Large intestine (tissue), 3 donors: Measurements from ENCODE around the gene ABO. TPM values are rescaled to one million over a fixed set of nuclear protein-coding genes. Genes with fewer than 3 reads are reported as not detected.
A peak's percentile ranks its signal among the peaks of the same experiment; 100 is the strongest.
"Not testable (repeated sequence)": the region's sequence is repeated elsewhere in the genome, so short reads cannot be mapped to it uniquely, and the experiment has no call there.

ENCODE experiments used
- DNase-seq, 2 donors: peaks; one replicate each; pipeline versions ENCODE4 v3.0.0 to v3.0.0-alpha.2; 2013
- H3K27ac ChIP-seq: one replicate; pipeline ENCODE4 v1.5.1; 2013; ENCODE audit warnings: low read length
- H3K27me3 ChIP-seq: 2 replicates; pipeline ENCODE4 v1.6.1; 2013; ENCODE audit warnings: low read length; ENCODE audit not compliant: control insufficient read depth, insufficient read depth
- H3K36me3 ChIP-seq: 2 replicates; pipeline ENCODE4 v1.6.1; 2013; ENCODE audit warnings: low read length; ENCODE audit not compliant: control insufficient read depth, insufficient read depth
- H3K4me1 ChIP-seq: one replicate; pipeline ENCODE4 v1.6.1; 2013; ENCODE audit warnings: low read length; ENCODE audit not compliant: control insufficient read depth, insufficient read depth
- H3K4me3 ChIP-seq: one replicate; pipeline ENCODE4 v1.5.1; 2013; ENCODE audit warnings: low read length
- H3K9me3 ChIP-seq: one replicate; pipeline ENCODE4 v1.6.1; 2013; ENCODE audit warnings: mild to moderate bottlenecking, low read depth, low read length, moderate library complexity; ENCODE audit not compliant: control insufficient read depth
- WGBS: methylation state at CpG from one replicate; pipeline ENCODE4 v1.1.5; 2013; ENCODE audit warnings: low lambda C conversion rate; ENCODE audit not compliant: insufficient coverage; 5-methylcytosine and 5-hydroxymethylcytosine counted together
- polyA plus RNA-seq: library from polyadenylated mRNA; unstranded; fragments of 120-200 nt; gene quantifications from one replicate; pipeline ENCODE4 v1.2.1, GENCODE V29; 2013

The ABO gene
- polyA plus RNA-seq, 1 donor = 19.6 TPM

DNA sequence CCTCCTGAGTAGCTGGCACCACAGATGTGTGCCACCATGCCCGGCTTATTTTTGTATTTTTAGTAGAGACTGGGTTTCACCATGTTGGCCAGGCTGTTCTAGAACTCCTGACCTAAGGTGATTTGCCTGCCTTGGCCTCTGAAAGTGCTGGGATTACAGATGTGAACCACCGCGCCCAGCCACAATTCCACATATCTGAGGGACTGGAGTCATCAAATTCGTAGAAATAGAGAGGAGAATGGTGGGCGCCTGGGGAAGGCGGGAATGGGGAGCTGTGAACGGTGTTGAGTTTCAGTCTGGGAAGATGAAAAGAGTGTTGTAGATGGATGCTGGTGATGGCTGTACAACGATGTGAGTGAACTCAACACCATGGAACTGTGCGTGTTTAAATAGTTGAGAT lies 1.9 kb upstream of the ABO start:
- no peak overlapping the region for H3K4me3 ChIP-seq
- H3K9me3 ChIP-seq = no peaks in the 10 kb centered on the region
- no peak overlapping the region for H3K27ac ChIP-seq
- H3K27me3 ChIP-seq = peaks cover 10% of the 10 kb centered on the region
- peaks cover 29% of the 10 kb centered on the region for H3K4me1 ChIP-seq
- DNase-seq = no peak
- 100% methylated on average over 1 of the region's 9 CpGs for WGBS
- H3K36me3 ChIP-seq = no peaks in the 10 kb centered on the region

DNA sequence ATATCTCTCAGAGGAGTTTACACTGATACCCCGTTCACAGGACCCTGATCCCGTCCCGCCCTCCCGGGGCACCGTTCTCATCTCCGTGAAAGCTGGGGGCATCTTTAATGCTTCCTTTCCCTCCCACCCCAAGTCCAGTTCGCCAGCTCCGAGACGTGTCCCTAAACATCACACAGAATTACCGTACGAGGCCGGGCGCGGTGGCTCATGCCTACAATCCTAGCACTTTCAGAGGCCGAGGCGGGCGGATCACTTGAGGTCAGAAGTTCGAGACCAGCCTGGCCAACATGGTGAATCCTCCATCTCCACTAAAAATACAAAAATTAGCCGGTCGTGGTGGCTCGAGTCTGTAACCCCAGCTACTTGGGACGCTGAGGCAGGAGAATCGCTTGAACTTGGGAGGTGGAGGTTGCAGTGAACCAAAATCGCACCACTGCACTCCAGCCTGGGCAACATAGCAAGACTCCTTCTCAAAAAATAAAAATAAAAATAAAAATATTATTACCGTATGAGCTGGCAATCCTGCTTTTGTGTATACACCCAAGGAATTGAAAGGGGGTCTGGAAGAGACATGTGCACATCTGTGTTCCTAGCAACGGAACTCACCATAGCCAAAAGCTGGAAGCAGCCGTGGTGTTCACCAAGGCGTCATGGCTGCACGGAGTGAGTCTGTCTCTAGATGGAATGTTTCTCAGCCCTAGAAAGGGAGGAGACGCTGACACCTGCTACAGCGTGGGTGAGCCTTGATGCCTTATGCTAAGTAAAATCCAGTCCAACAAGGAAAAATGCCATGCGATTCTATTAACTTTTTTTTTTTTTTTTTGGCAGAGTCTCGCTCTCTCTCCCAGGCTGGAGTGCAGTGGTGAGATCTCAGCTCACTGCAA lies 1.2 kb upstream of the ABO start:
- Histone ChIP-seq H3K36me3 (no peaks in the 10 kb centered on the region), H3K4me1 (peaks cover 29% of the 10 kb centered on the region), H3K27ac (peak overlapping the region; percentile 61), H3K4me3 (peak overlapping the region; percentile 50), H3K9me3 (no peaks in the 10 kb centered on the region), H3K27me3 (peaks cover 10% of the 10 kb centered on the region)
- WGBS = 0% methylated on average over 1 of the region's 33 CpGs
- DNase-seq = no peak

DNA sequence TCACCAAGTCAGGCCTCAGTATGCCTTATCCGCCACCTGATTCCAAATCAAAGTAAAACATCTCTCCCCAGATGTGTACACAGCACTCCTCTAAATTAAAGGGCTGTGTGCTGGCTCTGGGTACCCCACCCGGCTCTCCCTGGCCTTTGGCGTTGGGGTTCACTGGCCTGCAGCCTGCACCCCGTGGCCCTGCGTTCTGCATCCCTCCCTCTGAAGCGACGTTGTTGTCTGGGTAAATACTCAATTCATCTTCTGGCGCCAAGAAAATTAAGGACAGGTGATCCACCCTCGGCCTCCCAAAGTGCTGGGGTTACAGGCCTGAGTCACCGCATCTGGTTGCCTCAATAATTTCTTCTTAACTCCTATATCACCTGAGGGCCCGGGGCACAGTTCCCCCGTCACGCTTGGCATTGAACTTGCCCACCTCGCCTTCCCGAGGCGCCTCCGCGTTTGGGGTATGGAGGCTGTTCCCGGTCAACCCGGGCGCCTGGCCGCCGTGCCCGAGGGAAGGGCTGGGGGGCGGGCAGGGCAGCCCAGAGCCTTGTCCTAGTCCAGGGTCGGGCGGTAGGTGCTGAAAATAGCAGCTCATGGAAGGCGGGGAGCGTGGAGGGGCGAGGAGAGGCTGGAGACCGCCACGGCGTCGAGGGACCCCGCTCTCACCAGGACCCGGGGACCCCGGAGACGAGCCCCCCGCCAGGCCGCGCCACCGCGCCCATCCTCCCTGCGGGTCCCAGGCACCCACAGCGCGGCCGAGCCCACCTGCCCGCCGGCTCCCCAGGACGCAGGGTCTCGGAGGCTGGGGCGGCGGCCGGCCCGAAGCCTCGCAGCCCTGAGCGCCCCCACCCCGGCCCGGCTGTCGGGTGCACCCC lies 531 bp downstream of the ABO start:
- Histone ChIP-seq H3K4me3 (peak overlapping the region; percentile 54), H3K9me3 (no peaks in the 10 kb centered on the region), H3K27ac (peak overlapping the region; percentile 72), H3K4me1 (peaks cover 30% of the 10 kb centered on the region), H3K36me3 (no peaks in the 10 kb centered on the region), H3K27me3 (peaks cover 10% of the 10 kb centered on the region)
- DNase-seq = peak in 1 of 2 donors; percentile 46
- no CpG with 5 or more reads among the region's 60 CpGs for WGBS

DNA sequence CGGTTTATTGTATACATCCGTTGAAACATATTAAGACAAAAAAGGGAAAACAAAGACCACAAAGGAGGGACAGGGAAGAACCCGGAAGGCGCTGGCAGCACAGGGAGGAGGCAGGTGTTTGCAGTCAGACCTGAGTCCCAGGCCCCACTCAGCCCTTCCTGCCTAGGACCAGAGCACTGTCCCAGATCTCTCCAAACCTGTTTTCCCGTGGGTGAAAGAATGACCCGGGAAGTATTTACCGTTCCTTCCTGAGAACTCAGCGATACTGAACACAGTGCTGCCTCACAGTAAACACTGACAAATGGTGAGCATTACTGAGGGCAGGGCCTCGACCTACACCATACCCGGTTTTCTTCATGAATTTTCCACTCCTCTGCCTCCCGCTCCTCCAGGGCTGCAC lies 1.2 kb downstream of the ABO start:
- H3K9me3 ChIP-seq = no peaks in the 10 kb centered on the region
- peaks cover 34% of the 10 kb centered on the region for H3K4me1 ChIP-seq
- peak overlapping the region; percentile 54 for H3K4me3 ChIP-seq
- 80% methylated on average over 1 of the region's 11 CpGs for WGBS
- no peaks in the 10 kb centered on the region for H3K36me3 ChIP-seq
- peak overlapping the region; percentile 72 for H3K27ac ChIP-seq
- peaks cover 10% of the 10 kb centered on the region for H3K27me3 ChIP-seq
- peak in 1 of 2 donors; percentile 32 for DNase-seq

DNA sequence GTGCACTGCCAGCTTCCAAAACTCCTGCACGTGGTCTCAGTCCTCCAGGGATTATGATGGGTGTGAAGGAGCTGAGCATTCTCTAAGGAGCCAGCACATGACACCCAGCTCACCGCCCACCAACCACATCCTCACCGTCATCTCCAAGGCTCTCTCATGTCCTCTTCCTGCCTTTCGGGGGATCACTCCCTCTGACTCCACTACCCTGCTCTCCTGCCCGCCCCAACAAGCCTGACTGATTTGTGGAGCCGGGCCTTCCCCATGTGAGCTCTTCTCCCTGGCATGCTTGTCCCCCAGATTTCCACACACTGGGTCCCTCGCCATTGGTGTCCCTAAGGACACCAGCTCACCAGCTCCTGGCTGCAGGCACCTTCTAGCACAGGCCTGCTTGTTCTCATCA lies 1.9 kb downstream of the ABO start:
- Histone ChIP-seq H3K4me3 (no peak overlapping the region), H3K27me3 (peaks cover 10% of the 10 kb centered on the region), H3K4me1 (peaks cover 41% of the 10 kb centered on the region), H3K36me3 (no peaks in the 10 kb centered on the region), H3K27ac (peak overlapping the region; percentile 72), H3K9me3 (no peaks in the 10 kb centered on the region)
- WGBS = no CpG with 5 or more reads among the region's 7 CpGs
- no peak for DNase-seq

DNA sequence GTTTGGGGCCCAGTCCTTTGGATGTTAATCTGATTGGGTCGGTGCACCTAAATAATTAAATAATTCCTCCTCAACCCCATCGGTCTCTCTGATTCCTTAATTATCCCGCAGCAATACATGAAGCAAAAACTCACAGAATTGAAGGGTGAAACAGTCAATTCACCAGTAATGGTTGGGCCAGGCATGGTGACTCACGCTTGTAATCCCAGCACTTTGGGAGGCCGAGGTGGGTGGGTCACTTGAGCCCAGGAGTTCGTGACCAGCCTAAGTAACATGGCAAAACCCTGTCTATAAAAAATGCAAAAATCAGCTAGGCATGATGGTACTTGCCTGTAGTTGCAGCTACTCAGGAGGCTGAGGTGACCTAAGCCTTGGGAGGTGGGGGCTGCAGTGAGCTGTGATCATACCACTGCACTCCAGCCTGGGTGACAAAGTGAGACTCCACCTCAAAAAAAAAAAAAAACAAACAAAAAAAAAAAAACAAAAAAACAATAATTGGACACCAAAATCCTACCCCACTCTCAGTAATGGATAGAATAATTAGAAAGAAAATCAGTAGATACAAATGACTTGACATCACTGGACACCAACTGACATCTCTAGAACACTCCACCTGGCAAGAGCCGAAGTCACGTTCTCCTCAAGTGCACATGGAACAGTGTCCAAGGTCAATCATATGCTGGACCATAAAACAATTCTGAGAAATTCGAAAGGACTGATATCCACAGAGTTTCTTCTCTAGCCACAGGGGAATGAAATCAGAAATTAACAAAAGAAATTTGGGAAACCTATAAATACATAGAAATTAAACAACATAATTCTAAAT lies 5.3 kb downstream of the ABO start:
- Histone ChIP-seq H3K4me1 (peaks cover 46% of the 10 kb centered on the region), H3K4me3 (no peak overlapping the region), H3K27me3 (peaks cover 5% of the 10 kb centered on the region), H3K9me3 (no peaks in the 10 kb centered on the region), H3K27ac (peak overlapping the region; percentile 43), H3K36me3 (no peaks in the 10 kb centered on the region)
- WGBS = no CpG with 5 or more reads among the region's 9 CpGs
- peak; percentile 57 to 79 for DNase-seq

DNA sequence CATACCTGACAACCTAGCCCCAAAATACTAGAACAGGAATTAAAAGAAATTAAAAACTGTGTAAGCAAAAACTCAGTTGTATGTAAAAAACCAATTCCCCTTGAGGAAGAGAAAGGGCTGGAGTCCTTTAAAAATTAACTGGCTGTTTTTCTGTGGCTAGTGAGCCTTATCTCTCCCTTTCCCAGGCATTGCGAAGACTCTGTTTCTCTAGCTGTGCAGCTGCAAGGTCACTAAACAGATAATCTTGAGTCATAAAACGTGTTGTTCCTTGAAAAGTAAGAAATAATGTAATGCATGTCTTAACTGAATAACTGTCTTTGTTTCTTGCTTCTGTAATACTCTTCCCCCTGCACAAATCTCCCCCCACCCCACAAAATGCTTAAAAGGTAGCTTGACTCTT lies 5.9 kb downstream of the ABO start:
- DNase-seq = peak in 1 of 2 donors; percentile 54
- not testable (repeated sequence) for H3K36me3 ChIP-seq, H3K27me3 ChIP-seq, H3K9me3 ChIP-seq, H3K4me3 ChIP-seq
- Histone ChIP-seq H3K4me1 (peaks cover 46% of the 10 kb centered on the region), H3K27ac (peak overlapping the region; percentile 43)
- no CpG with 5 or more reads among the region's 2 CpGs for WGBS

DNA sequence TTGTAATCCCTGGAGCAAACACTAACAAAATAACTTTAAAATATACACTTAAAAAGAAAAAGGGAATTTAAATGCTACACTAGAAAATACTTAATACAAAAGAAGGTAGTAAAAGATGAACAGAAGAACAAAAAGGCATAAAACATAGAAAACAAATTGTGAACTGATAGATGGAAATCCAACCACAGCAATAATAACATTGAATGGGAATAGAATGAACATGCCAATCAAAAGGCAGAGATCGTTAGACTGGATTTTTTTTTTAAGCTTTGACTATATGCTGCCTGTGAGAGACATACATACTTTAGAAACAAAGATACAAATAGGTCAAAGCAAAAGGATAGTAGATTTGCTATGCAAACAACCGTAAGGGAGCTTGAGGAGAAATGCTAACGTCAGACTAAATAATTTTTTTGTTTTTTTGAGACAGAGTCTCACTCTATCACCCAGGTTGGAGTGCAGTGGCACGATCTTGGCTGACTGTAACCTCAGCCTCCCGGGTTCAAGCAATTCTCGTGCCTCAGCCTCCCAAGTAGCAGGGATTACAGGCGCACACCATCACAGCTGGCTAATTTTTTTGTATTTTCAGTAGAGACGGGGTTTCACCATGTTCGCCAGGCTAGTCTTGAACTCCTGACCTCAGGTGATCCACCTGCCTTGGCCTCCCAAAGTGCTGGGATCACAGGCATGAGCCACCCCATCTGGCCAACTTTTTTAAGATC lies 6.5 kb downstream of the ABO start:
- DNase-seq = no peak
- Histone ChIP-seq H3K9me3 (no peaks in the 10 kb centered on the region), H3K4me1 (peaks cover 46% of the 10 kb centered on the region), H3K4me3 (no peak overlapping the region), H3K27ac (peak overlapping the region; percentile 43), H3K36me3 (no peaks in the 10 kb centered on the region), H3K27me3 (no peaks in the 10 kb centered on the region)
- no CpG with 5 or more reads among the region's 9 CpGs for WGBS

DNA sequence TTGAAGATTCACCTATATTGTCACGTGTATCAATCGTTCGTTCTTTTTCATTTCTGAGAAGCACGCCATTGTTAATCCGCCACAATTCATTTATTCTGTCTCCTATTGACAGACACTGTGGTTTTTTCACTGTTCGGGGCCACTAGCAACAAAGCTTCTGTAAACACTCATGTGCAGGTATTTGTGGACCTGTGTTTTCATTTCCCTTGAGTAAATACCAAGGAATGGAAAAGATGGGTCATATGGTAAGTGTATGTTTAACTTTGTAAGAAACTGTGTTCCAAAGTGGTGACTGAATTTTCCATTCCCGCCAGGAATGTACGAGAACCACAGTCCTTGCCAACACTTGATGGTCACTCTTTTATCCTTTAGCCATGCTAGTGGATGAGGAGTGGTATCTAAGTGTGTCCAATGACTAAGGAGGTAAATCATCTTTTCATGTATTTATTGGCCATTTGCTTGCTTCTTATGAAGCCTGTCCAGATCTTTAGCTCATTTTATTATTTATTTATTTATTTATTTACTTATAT lies 10.7 kb downstream of the ABO start:
- Histone ChIP-seq H3K36me3 (peaks cover 8% of the 10 kb centered on the region), H3K9me3 (no peaks in the 10 kb centered on the region), H3K4me3 (no peak overlapping the region), H3K4me1 (peaks cover 13% of the 10 kb centered on the region), H3K27ac (no peak overlapping the region), H3K27me3 (no peaks in the 10 kb centered on the region)
- WGBS = 100% methylated on average over 1 of the region's 8 CpGs
- DNase-seq = no peak
